HG03039 (cell line): ENCODE measurements around the gene MSH3.

Experiments
- ATAC-seq: cut with Tn5 transposase; IDR thresholded peaks from one replicate; pipeline ENCODE4 v1.9.1; 2021; ENCODE audit warnings: mild to moderate bottlenecking, moderate library complexity; ENCODE audit not compliant: unreplicated experiment

Gene MSH3

DNA sequence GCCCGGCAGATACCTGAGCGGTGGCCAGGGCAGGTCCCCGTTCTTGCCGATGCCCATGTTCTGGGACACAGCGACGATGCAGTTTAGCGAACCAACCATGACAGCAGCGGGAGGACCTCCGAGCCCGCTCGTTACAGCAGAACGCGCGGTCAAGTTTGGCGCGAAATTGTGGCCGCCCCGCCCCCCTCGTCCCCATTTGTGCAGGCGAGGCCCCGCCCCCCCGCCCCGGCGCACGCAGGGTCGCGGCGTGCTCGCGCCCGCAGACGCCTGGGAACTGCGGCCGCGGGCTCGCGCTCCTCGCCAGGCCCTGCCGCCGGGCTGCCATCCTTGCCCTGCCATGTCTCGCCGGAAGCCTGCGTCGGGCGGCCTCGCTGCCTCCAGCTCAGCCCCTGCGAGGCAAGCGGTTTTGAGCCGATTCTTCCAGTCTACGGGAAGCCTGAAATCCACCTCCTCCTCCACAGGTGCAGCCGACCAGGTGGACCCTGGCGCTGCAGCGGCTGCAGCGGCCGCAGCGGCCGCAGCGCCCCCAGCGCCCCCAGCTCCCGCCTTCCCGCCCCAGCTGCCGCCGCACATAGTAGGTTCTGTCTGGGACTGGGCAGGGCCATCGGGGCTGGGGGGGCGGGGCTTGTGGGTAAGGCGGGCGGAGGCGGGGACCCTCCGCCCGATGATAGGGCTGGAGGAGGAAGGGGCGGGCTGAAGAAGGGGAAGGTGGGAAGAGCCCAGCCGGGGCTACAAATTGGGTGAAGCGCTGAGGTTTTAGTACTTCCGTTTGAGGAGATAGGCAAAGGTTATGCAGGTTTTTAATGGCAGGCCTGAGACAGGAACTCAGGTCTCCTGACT is at the start of gene MSH3, which contains the start of gene DHFR:
Gene MSH3 (plus strand): TSS at position 262 of the 840 bp plus-strand sequence. CDS start 76 bp downstream, at position 338.
Gene DHFR (minus strand): TSS at position 593 of the 840 bp plus-strand sequence. CDS start 494 bp downstream, at position 99.
- peak; percentile 32 for ATAC-seq

DNA sequence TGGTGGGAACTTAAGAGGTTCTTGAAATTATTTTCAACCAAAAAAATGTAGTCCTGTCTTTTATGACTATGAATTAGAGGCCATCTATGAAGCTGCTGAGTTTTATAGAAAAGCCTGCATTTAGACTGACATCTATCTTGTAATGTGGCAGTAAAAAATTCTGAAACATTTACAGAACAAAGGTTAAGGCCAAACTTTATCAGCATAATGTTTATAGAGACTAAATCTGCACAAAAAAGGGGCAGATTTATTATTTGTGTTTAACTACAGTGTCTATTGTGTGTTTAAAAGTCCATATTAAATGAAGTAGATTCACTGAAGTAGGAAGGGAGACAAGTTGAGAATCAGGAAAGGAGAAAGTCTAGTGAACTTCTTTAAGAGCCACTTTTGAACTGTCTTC is 47.1 kb upstream of the MSH3 start:
- ATAC-seq, result no peak

- ATAC-seq, result no peak
These were observed 46.6 kb upstream of the MSH3 start for GRCh38 chr5:80607832-80608231.

- ATAC-seq, result no peak
These were observed 45.7 kb upstream of the MSH3 start for GRCh38 chr5:80608731-80609130.

- no peak for ATAC-seq
These were observed 44.8 kb upstream of the MSH3 start for GRCh38 chr5:80609692-80610091.

GRCh38 chr5:80615266-80615914 is 39.1 kb upstream of the MSH3 start:
- ATAC-seq, result no peak

- no peak for ATAC-seq
These were observed 36.0 kb upstream of the MSH3 start for GRCh38 chr5:80618438-80618837.

GRCh38 chr5:80619086-80619485 is 35.4 kb upstream of the MSH3 start:
- no peak for ATAC-seq

DNA sequence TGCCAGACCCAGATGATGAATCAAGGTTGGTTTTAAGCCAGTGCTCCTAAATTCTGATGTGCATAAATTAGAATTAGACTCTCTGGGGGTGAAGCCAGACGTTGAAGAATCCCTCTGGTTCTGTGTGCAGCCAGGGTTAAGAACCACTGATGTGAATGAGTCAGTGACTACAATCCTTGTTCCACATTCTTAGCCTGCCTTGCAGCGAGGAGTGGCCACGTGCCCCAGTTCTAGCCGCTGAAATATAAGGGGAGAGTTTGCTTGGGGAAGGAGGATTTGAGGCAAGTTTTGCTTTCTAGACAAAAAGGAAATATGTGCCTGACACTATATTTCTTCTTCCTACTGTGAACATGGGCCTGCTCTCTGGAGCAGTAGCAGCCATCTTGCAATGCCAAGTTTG is 34.2 kb upstream of the MSH3 start:
- ATAC-seq, result no peak

DNA sequence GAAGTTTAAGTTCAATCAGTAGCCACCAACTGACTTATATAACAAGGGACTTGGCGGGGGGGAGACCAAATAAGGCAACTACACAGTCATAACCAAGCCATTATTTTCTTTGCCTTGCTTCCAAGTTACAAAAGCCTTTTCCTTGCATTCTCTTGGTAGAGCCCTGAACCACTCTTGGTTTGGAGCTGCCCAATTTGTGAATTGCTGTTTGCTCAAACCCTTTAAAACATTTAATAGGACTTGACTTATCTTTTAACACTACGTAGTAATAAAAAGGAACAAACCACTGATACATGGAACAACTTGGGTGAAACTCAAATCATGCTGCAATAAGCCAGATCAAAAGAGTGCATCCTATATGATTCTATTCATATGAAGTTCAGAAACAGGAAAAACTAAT is 31.7 kb upstream of the MSH3 start:
- no peak for ATAC-seq

DNA sequence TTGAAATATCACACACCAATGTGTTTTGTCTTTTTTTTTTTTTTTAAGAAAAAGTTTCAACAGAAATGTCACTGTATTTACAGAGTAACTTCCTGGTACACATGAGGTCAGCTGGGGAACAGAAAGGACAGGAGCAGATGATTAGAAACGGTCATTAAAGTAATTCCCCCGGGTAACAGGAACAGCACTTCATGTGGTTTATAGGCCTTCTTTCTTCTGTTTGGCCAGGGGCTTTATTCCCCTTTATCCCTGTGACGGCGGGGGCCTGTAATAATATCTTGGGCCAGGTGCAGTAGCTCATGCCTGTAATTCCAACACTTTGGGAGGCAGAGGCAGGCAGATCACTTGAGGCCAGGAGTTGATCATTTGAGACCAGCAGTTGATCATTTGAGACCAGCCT is 30.5 kb upstream of the MSH3 start:
- no peak for ATAC-seq

DNA sequence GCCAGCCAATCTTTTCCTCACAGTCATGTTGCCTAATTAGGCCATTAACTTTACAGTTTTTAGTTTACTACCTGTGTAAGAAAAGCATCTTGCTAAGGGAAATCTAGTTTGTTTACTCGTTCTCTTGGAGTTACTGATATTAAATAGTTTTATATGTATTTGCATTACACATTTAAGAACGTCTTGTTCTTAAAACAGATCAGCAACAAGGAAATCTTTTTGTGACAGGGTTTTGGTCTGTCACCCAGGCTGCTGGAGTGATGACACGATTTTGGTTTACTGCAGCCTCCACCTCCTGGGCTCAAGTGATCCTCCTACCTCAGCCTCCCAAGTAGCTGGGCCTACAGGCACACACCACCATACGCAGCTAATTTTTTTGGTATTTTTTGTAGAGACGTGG is 29.2 kb upstream of the MSH3 start:
- ATAC-seq, result no peak

- ATAC-seq, result no peak
These were observed 25.2 kb upstream of the MSH3 start for GRCh38 chr5:80629281-80629680.

GRCh38 chr5:80631278-80632259 is 22.9 kb upstream of the MSH3 start:
- ATAC-seq, result no peak

DNA sequence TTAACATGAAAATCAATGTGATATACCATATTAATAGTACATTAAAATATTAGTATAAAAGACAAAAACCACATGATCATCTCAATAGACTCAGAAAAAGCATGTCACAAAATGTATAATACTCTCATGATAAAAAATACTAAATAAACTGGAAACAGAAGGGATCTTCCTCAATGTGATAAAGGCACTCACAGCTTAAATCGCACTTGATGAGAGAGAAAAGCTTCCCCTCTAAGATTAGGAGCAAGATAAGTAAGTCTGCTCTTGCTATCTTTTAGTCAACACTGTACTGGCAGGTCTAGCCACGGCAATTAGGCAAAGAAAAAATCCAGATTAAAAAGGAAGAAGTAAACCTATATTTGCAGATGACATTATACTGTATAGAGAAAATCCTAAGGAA is 21.8 kb upstream of the MSH3 start:
- no peak for ATAC-seq

DNA sequence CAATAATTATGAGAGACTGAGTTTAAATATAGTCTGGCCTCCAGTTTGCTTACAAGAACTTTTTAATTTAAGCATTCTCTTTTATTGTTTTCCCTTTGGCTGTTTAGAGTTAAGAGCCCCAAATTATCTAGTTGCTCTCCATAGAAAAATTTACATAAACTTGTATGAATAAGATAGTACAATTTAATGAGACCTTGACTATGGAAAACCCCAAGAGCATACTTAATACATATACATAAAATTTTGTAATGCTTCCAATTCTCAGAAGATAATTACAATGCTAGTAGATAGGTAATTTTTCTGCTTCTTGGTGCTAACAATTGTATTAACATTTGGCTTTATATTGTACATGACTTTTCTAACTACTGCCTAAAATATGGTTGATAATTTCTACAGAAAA is 20.3 kb upstream of the MSH3 start:
- no peak for ATAC-seq

DNA sequence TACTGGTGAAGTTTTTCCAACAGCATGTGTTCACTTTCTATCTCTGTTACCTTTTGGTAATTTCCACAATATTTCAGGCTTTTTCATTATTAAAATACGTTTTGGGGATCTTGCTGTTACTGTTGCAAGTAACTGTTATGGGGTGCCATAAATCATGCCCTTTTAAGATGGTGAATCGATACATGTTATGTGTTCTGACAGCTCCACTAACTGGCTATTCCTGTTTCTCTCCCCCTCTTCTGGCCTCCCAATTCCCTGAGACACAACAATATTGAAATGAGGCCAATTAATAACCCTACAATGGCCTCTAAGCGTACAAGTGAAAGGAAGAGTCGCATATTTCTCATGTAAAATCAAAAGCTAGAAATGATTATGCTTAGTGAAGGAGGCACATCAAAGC is 13.1 kb upstream of the MSH3 start:
- ATAC-seq, result no peak

DNA sequence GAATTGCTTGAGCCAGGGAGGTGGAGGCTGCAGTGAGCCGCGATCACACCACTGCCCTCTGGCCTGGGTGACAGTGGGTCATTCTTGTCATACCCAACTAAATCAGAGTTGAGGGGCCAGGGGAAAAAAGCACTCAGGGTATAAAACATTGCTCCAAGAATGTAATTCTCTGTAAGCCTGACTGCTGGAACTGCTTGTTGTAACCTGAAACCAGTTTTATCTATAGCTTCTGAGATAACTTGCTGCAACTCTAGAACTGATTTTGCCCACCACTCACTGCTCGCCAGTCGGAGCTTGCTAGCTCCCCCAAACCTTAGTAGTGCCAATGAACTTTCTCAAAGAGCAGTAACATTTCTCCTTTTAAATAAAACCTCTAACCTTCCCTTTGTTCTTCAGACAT is 9.6 kb upstream of the MSH3 start:
- ATAC-seq, result no peak

- no peak for ATAC-seq
These were observed 7.5 kb upstream of the MSH3 start for GRCh38 chr5:80646926-80647325.

DNA sequence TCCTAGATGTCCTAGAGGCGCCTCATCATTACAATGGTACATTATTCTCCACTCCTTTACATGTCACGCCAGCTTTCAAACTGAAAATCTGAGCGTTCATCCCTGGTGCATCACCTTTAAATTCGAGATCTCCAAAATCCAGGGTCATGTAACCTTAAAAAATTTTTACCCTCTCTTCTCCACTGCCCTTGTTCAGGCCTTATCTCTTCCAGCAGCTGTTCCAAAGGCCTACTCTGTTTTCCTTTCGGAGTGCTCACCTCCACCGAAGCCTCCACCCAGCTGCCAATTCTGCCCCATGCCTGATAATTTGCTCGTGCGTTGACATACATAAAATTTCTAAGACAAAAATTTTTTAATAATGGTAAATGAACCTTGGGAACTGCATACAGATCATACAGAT is 950 bp upstream of the MSH3 start:
- no peak for ATAC-seq

DNA sequence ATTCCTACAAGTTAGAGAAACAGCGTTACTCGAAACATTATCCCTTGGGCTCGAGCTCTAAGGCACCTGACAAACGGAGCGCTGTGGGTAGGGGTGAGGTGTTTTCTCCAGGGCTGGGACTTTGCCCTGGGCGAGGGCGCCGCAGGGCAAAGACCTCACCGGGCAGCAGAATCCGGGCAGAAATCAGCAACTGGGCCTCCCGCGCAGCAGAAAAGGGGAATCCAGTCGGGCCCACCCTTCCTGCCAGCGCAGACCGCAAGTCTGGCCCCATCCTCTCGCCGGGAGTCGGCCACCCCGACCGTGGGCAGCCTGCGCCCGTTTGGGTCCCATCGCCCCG is 430 bp upstream of the MSH3 start:
- no peak for ATAC-seq
